Measurements from ENCODE around the gene RACK1.
A peak's percentile ranks its signal among the peaks of the same experiment; 100 is the strongest.

Gene RACK1

DNA sequence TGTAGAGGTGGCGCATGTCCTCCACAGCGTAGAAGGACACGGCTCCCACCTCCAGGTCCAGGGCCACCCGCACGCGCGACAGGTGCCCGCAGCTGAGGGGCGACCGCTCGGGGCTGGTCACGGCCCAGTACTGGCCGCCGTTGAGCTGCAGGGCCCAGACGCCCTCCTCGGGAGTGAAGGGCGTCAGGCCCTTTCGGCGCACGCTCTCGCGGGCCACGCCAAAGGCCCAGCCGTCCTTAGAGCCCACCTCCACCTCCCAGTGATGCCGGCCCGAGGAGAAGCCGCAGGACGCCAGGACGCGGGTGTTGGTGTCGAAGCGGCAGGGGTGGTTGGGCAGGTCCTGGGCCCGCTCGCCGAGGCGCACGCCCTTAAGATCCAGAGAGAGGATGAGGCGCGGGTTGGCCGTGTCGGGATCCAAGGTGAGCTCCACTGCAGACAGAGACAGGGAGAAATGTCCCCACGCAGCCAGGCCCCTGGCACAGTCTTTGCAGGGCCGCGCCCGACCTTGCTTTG is 48.4 kb downstream of the RACK1 start:
- no peak for DNase-seq (ENCODE audit: low spot score)

DNA sequence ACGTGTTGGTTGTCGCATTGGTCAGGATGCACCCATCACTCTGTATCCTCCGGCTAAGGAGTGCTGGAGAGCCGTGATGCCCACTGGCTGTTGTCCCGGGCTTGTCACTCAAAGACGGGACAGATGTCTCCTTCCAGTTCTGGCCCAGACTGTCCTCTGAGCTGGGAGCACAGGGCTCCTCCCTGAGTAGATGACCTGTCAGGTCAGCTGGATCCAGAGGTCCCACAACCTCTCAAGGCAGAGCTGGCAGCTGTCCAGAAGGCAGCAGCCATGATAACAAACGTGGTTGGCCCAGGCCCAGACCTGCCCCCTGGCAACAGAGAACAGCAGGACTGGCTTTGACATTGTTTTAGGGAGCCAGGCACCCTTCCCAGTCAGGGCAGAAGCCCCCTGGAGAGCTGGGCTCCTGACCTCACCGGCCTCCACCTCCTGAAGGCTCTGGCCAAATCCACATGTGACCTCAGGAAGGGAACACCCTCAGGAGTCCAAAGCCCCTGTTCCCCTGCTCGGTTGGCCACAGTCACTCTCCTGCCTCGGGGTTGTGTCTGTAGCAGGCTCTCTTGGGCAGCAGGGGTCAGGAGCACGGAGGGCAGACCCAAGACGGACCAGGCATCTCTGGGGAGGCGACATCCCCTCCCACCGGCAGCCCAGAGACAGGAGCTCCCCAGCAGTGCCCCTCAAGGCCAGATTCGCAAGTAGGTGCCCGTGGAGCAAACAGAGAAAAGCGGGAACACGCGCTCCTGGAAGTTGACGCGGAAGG is 49.0 kb downstream of the RACK1 start:
- DNase-seq (ENCODE audit: low spot score), result no peak

DNA sequence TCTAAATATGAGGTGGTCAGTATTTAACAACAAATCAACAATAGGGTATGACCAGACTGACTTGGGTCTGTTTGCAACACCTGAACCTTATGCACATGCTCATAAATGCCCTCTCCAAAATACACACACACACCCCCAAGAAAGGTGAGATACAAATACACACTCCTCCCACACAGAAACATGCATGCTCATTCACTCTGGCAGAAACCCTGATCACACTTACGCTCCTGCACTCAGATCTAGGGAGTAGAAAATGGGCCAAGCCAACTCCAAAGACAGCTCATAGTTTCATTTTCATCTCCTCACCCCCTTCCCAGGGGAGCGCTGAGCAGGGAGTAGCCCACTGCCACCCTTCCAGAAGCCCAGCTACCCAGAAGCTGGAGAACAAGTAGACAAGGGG is 50.0 kb downstream of the RACK1 start:
- DNase-seq (ENCODE audit: low spot score), result no peak

DNA sequence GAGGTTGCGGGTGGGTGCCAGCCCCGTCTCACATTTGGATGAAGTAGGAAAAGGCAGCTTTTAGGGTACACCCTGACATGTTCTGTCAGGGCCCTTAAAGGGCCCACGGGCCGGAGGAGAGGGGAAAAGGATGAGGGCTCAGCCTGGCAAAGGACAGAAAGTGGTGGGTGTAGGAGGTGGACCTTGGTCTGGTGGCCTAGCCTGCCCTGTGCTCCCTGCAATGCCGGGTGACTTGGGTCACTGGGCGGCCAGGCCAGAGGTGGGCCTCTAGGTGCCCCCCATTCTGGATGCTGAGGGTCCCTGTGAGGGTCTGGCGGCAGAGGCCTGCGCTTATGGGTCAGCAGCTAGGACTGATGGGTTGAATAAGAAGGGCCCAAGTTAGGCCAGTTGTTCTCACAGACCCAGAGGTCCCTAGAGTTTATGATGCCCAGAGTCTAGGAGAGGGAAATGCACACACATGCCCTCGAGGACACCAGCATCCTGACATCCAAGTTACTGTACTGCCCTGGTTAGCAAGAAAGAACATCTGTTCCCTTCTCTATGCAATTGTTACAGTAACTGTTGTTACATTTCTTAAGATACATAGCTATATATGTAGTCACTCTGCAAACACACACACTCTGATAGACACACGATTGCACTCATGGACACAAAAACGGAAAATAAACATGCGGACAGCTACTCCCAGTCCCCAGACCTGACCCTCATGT is 51.2 kb downstream of the RACK1 start:
- no peak for DNase-seq (ENCODE audit: low spot score)

DNA sequence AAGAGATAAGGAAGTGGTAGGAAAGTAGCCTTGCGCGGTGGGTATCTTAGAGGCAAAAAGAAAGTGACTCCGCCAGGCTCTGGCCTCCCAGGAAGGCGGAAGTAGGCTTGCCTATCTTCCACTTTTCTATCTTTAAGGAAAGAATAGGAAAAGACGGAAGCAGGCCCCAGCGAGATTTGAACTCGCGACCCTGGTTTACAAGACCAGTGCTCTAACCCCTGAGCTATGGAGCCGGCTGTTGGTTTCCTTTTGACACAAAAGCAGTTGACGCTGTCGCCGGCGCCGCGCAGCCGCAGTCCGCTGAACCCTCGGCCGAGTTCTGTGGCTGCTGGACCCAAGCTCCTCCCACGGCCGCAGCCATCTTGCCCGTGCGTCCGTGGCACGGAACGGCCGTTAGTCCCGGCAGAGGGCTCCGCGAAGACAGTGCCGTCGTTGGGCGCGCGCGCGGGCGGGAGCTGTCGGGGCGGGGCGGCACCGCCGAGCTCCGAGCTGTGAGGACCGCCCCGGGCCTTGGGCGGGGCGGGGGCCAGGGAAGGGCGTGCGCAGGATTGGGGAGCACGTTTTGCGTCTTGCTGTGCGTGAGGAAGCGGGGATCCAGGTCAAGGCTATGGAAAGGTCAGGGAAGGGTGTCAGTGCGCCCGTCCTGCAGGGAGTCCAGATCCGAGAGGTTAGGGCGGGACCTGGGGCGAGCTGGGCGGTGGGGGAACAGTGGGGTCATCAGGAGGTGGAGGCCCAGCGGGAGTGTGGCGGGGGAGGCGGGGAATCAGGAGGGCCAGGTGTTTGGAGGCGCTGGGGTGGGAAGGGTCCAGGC is 52.0 kb downstream of the RACK1 start:
- peak; percentile 97 for DNase-seq (ENCODE audit: low spot score)

DNA sequence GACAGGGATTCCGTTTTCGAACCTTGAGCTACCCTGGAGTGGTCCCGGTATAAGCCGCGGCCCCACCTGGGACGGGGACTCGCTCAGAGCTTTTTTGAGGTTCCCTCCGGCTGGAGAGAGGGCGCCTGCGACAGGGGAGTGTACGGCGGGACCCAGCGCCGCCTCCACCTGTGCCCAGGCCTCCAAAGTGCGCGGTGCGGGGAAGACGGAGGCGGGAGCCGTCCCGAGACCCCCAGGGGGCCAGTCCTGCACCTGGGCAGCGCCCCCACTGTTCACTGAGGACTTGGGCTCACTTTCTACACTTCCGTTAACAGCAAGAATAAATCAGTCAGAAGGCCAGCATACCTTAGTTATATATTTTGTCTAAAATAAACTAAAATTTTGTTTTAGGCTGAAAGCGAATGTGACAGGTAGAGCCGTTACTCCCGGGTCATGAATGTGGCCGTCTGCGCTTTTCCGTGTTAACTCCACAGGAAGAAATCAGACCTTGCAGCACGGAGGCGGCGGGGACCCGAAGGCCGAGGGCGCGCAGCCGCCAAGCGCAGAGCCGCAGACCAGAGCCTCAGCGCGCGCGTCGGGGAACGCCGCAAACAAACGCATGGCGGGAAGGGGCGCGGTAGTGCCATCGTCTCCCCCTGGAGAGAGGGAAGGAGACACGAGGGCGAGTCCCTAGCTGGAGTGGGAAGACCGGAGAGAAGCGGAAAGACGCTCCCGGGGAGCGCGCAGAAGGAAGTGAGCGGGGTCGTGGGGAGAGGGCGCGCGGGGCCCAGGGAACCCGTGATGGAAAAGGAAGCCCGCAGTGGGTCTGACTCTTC is 52.8 kb downstream of the RACK1 start:
- DNase-seq (ENCODE audit: low spot score), result no peak

DNA sequence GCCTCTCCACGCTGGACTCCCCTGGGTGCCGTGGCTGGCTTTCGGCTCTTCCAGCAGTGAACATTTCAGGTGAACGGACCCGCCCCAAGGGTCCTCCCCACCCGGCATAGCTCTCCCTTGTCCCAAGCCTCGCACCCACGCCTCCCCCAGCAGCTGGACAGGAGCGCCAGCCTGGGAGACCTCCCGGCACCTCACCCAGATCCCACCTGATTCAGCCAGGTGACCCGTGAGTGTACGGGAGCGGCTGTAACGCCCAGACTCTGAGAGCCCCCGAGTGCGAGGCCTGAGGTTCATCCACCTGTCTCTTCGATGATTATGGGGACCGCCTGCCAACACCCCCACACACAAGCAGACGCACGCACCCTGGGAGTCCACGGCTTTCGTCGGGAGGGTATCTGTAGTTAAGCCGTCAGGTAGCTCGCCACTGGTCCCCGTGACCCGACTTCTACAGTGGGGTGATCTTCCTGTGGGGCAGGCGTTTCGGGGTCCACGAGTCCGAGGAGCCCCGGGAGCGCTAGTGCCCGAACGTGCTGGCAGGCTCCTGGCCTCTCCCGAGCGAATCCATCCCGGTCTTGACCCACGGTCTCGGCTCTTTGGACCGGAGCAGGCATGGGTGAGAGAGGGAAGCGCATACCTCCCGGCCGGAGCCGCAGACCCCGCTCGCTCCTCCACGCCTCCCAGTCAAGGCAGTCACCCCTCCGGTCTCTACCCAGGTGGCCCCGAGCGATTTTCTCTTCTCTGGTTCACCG is 53.6 kb downstream of the RACK1 start:
- no peak for DNase-seq (ENCODE audit: low spot score)

DNA sequence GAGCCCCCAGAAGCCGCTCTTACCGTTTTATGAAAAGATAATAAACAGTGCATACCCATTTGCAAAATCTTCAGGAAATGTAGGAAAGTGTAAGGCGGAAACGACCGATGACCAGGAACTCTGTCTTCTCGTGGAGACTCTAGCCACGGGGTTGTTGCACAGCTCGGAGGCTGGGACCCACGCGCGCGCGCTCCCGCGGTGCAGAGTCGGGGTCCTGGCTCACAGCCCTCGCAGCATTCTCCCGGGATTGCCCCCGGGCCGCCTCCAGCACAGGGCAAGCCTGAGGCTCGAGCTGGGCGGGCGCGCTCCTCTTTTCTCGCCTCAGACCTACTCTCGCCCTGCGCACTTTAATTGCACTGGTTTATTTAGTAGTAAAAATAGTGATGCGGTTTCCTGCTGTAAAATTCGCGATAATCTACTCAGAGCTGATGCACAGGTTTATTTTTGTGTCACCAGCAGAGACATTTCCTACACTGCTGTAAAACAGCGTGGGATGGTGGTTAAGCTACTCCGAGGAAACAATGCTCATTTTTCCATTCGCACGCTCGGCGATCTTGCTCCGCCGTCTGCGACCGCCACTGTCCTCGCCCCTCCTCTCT is 54.2 kb downstream of the RACK1 start:
- peak; percentile 64 for DNase-seq (ENCODE audit: low spot score)

DNA sequence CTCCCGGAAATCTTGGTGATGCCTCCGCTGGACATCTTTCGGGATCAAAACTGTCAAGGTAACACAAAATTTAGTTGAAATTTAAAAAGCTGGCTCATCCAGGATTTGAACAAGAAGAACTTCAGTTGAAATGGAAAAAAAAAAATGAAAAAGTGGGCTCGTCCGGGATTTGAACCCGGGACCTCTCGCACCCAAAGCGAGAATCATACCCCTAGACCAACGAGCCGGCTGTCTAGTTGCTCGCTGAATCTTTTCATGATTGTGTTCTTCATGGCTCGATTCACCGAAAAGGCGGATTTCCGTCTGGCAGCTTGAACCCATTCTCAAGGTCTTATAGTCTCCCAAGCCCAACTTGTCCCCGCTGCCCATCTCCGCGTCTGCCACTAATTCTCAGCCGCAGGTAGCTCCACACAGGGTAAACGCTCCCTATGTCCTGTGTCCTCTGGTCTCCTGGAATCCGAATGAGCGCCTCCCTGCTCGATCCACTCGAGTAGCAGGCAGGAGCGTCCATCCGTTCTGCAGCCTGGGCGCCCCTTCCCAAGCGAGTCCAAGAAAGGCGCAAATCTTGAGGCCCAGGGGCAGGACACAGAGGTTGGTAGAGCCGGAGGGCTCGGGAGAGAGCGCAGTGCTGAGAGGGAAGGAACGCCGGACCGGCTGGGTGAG is 54.9 kb downstream of the RACK1 start:
- peak; percentile 84 for DNase-seq (ENCODE audit: low spot score)

DNA sequence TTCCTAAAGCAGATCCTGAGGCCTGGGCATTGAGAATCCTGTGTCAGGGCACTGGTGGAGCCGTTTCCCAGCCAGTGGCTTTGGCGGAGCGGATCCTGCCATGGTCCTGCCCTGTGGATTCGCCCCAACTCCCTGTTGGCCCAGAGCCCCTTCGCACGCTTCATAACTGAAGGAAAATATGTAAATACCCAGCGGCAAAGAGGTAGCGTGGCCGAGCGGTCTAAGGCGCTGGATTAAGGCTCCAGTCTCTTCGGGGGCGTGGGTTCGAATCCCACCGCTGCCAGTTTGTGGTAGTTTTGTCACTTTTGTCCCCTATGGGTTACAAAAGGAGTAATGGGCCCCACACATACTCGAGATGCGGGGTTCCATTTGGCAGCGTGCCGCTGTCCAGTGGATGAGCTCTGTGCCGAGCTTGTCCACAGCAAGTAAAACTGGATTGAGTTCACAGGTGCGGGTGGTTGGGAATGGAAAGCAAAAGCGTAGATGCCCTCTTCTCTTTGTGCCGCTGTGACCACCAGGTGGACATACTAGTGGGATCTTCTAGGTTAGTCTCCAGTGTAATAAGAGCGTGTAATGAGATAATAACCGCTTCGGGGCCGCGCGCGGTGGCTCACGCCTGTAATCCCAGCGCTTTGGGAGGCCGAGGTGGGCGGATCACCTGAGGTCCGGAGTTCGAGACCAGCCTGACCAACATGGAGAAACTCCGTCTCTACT is 56.0 kb downstream of the RACK1 start:
- peak; percentile 39 for DNase-seq (ENCODE audit: low spot score)

DNA sequence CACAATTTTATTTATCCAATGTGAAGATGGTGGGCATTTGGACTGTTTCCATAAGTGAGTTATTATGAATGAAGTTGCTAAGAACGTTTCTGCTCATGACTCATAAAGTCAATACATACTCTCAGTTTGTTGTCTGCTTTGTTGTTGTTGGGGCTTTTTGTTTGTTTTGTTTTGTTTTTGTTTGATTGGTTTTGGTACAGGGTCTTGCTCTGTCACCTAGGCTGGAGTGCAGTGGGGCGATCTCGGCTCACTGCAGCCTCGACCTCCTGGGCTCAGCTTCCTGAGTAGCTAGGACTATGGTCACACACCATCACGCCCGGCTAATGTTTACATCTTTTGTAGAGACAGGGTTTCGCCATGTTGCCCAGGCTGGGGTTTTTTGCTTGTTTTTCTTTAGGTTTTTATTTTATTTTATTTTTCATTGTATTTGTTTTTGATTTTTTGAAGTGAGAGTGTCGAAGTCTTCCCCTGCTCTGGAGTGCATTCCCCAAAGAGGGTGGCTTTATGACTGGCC is 56.7 kb downstream of the RACK1 start:
- DNase-seq (ENCODE audit: low spot score), result no peak
